ENCODE results near the gene CAMTA1. TPM values are rescaled to one million over a fixed set of nuclear protein-coding genes. Genes with fewer than 3 reads are reported as not detected.
A peak's percentile ranks its signal among the peaks of the same experiment; 100 is the strongest.

Gene CAMTA1
- total RNA-seq, 2 experiments from 2014 or later: 43.3 to 46.0 TPM

- H3K36me3 Mint-ChIP-seq (ENCODE audit: low read depth): no peaks in the 10 kb centered on the region
- DNase-seq (no peak), ATAC-seq (no peak)
- H3K27ac Mint-ChIP-seq: no peak overlapping the region
- no peaks in the 10 kb centered on the region for H3K4me1 Mint-ChIP-seq (ENCODE audit: low read depth)
- no peak overlapping the region for H3K4me3 Mint-ChIP-seq
- H3K9me3 Mint-ChIP-seq (ENCODE audit: insufficient read depth): no peaks in the 10 kb centered on the region
- CTCF ChIA-PET: no interaction called here
- POLR2A ChIA-PET: no interaction called here
- H3K27me3 Mint-ChIP-seq (ENCODE audit: low read depth): no peaks in the 10 kb centered on the region
These were observed 749.8 kb downstream of the CAMTA1 start for GRCh38 chr1:7535016-7535415.

GRCh38 chr1:7535934-7536878 is 751.0 kb downstream of the CAMTA1 start:
- H3K27me3 Mint-ChIP-seq (ENCODE audit: low read depth): no peaks in the 10 kb centered on the region
- H3K36me3 Mint-ChIP-seq (ENCODE audit: low read depth): no peaks in the 10 kb centered on the region
- POLR2A ChIA-PET: no interaction called here
- DNase-seq (no peak), ATAC-seq (no peak)
- H3K27ac Mint-ChIP-seq: no peak overlapping the region
- CTCF ChIA-PET: no interaction called here
- H3K4me1 Mint-ChIP-seq (ENCODE audit: low read depth): no peaks in the 10 kb centered on the region
- no peaks in the 10 kb centered on the region for H3K9me3 Mint-ChIP-seq (ENCODE audit: insufficient read depth)
- no peak overlapping the region for H3K4me3 Mint-ChIP-seq

- H3K4me1 Mint-ChIP-seq (ENCODE audit: low read depth): no peaks in the 10 kb centered on the region
- no peak for ATAC-seq
- no peak for DNase-seq
These were observed 751.8 kb downstream of the CAMTA1 start for GRCh38 chr1:7536891-7537591.

GRCh38 chr1:7538033-7538432 is 752.8 kb downstream of the CAMTA1 start:
- no peak overlapping the region for H3K27ac Mint-ChIP-seq
- ChIA-PET CTCF (no interaction called here), POLR2A (no interaction called here)
- no peak for DNase-seq
- no peaks in the 10 kb centered on the region for H3K4me1 Mint-ChIP-seq (ENCODE audit: low read depth)
- no peaks in the 10 kb centered on the region for H3K36me3 Mint-ChIP-seq (ENCODE audit: low read depth)
- H3K9me3 Mint-ChIP-seq (ENCODE audit: insufficient read depth): no peaks in the 10 kb centered on the region
- H3K27me3 Mint-ChIP-seq (ENCODE audit: low read depth): no peaks in the 10 kb centered on the region
- ATAC-seq: no peak
- H3K4me3 Mint-ChIP-seq: no peak overlapping the region

More at GRCh38 chr1:7536891-7537591, 751.8 kb downstream of the CAMTA1 start:
- Mint-ChIP-seq H3K9me3 (ENCODE audit: insufficient read depth) (no peaks in the 10 kb centered on the region), H3K36me3 (ENCODE audit: low read depth) (no peaks in the 10 kb centered on the region), H3K27ac (no peak overlapping the region), H3K4me3 (no peak overlapping the region), H3K27me3 (ENCODE audit: low read depth) (no peaks in the 10 kb centered on the region)
- CTCF ChIA-PET: no interaction called here
- POLR2A ChIA-PET: no interaction called here

- Mint-ChIP-seq H3K9me3 (ENCODE audit: insufficient read depth) (no peaks in the 10 kb centered on the region), H3K27ac (no peak overlapping the region), H3K27me3 (ENCODE audit: low read depth) (no peaks in the 10 kb centered on the region), H3K4me1 (ENCODE audit: low read depth) (no peaks in the 10 kb centered on the region), H3K4me3 (no peak overlapping the region), H3K36me3 (ENCODE audit: low read depth) (no peaks in the 10 kb centered on the region)
- DNase-seq (no peak), ATAC-seq (no peak)
- ChIA-PET POLR2A (no interaction called here), CTCF (no interaction called here)
These were observed 753.9 kb downstream of the CAMTA1 start for GRCh38 chr1:7538849-7539768.

GRCh38 chr1:7539769-7540175 is 754.5 kb downstream of the CAMTA1 start:
- no peaks in the 10 kb centered on the region for H3K27me3 Mint-ChIP-seq (ENCODE audit: low read depth)
- H3K27ac Mint-ChIP-seq: no peak overlapping the region
- H3K36me3 Mint-ChIP-seq (ENCODE audit: low read depth): no peaks in the 10 kb centered on the region
- H3K4me1 Mint-ChIP-seq (ENCODE audit: low read depth): no peaks in the 10 kb centered on the region
- H3K4me3 Mint-ChIP-seq: no peak overlapping the region
- no peak for ATAC-seq
- H3K9me3 Mint-ChIP-seq (ENCODE audit: insufficient read depth): no peaks in the 10 kb centered on the region
- DNase-seq: peak; percentile 32
- CTCF ChIA-PET: no interaction called here
- POLR2A ChIA-PET: no interaction called here

GRCh38 chr1:7540816-7541215 is 755.6 kb downstream of the CAMTA1 start:
- H3K4me1 Mint-ChIP-seq (ENCODE audit: low read depth): no peaks in the 10 kb centered on the region
- no peak for DNase-seq
- peaks cover 2% of the 10 kb centered on the region for H3K27me3 Mint-ChIP-seq (ENCODE audit: low read depth)
- H3K9me3 Mint-ChIP-seq (ENCODE audit: insufficient read depth): no peaks in the 10 kb centered on the region
- H3K27ac Mint-ChIP-seq: no peak overlapping the region
- ChIA-PET POLR2A (no interaction called here), CTCF (no interaction called here)
- H3K4me3 Mint-ChIP-seq: no peak overlapping the region
- no peak for ATAC-seq
- no peaks in the 10 kb centered on the region for H3K36me3 Mint-ChIP-seq (ENCODE audit: low read depth)

- ChIA-PET CTCF (no interaction called here), POLR2A (no interaction called here)
- Mint-ChIP-seq H3K4me1 (ENCODE audit: low read depth) (no peaks in the 10 kb centered on the region), H3K27ac (no peak overlapping the region), H3K9me3 (ENCODE audit: insufficient read depth) (no peaks in the 10 kb centered on the region), H3K36me3 (ENCODE audit: low read depth) (no peaks in the 10 kb centered on the region), H3K27me3 (ENCODE audit: low read depth) (peaks cover 2% of the 10 kb centered on the region), H3K4me3 (no peak overlapping the region)
- no peak for ATAC-seq
- no peak for DNase-seq
These were observed 756.4 kb downstream of the CAMTA1 start for GRCh38 chr1:7541629-7542028.

GRCh38 chr1:7543718-7544090 is 758.5 kb downstream of the CAMTA1 start:
- Mint-ChIP-seq H3K27me3 (ENCODE audit: low read depth) (peaks cover 4% of the 10 kb centered on the region), H3K4me1 (ENCODE audit: low read depth) (no peaks in the 10 kb centered on the region), H3K36me3 (ENCODE audit: low read depth) (no peaks in the 10 kb centered on the region), H3K4me3 (no peak overlapping the region), H3K9me3 (ENCODE audit: insufficient read depth) (no peaks in the 10 kb centered on the region), H3K27ac (no peak overlapping the region)
- ATAC-seq (no peak), DNase-seq (no peak)
- ChIA-PET CTCF (no interaction called here), POLR2A (no interaction called here)

- H3K27ac Mint-ChIP-seq: peak overlapping the region; percentile 80
- ChIA-PET POLR2A (no interaction called here), CTCF (no interaction called here)
- peaks cover 10% of the 10 kb centered on the region for H3K27me3 Mint-ChIP-seq (ENCODE audit: low read depth)
- H3K4me1 Mint-ChIP-seq (ENCODE audit: low read depth): peaks cover 11% of the 10 kb centered on the region
- H3K9me3 Mint-ChIP-seq (ENCODE audit: insufficient read depth): no peaks in the 10 kb centered on the region
- no peaks in the 10 kb centered on the region for H3K36me3 Mint-ChIP-seq (ENCODE audit: low read depth)
- DNase-seq (peak; percentile 55), ATAC-seq (peak; percentile 74)
- no peak overlapping the region for H3K4me3 Mint-ChIP-seq
These were observed 764.3 kb downstream of the CAMTA1 start for GRCh38 chr1:7549277-7550161.

GRCh38 chr1:7550261-7550865 is 765.1 kb downstream of the CAMTA1 start:
- ATAC-seq: no peak
- Mint-ChIP-seq H3K4me1 (ENCODE audit: low read depth) (peaks cover 11% of the 10 kb centered on the region), H3K9me3 (ENCODE audit: insufficient read depth) (no peaks in the 10 kb centered on the region), H3K36me3 (ENCODE audit: low read depth) (no peaks in the 10 kb centered on the region), H3K4me3 (no peak overlapping the region), H3K27ac (no peak overlapping the region), H3K27me3 (ENCODE audit: low read depth) (peaks cover 8% of the 10 kb centered on the region)
- CTCF ChIA-PET: no interaction called here
- POLR2A ChIA-PET: no interaction called here
- no peak for DNase-seq
